ENCODE measurements around the gene ZSWIM6.

The ZSWIM6 gene

GRCh38 chr5:61504143-61504770 lies 172.2 kb downstream of the ZSWIM6 start:
- in situ Hi-C loops (cut with HindIII; ENCODE audit: low pct_ligation_motif_present, low sequenced_read_pairs): no loop called here
- no peak overlapping the region for H3K4me3 ChIP-seq (ENCODE audit: low read depth, low read length)
- DNase-seq: no peak
- no peaks in the 10 kb centered on the region for H3K36me3 ChIP-seq (replicated peaks)
- no peaks in the 10 kb centered on the region for H3K27me3 ChIP-seq (replicated peaks)
- no peak for TF ChIP-seq CTCF (IDR thresholded peaks at IDR 0.05; ENCODE audit: low read depth, low read length, missing control alignments)
- no peak overlapping the region for H3K27ac ChIP-seq

GRCh38 chr5:61505281-61505680 lies 173.2 kb downstream of the ZSWIM6 start:
- H3K27ac ChIP-seq: no peak overlapping the region
- DNase-seq: no peak
- H3K4me3 ChIP-seq (ENCODE audit: low read depth, low read length): no peak overlapping the region
- H3K27me3 ChIP-seq (replicated peaks): no peaks in the 10 kb centered on the region
- H3K36me3 ChIP-seq (replicated peaks): no peaks in the 10 kb centered on the region
- TF ChIP-seq CTCF (IDR thresholded peaks at IDR 0.05; ENCODE audit: low read depth, low read length, missing control alignments): no peak
- in situ Hi-C loops (cut with HindIII; ENCODE audit: low pct_ligation_motif_present, low sequenced_read_pairs): no loop called here

- Histone ChIP-seq H3K4me3 (ENCODE audit: low read depth, low read length) (no peak overlapping the region), H3K36me3 (replicated peaks) (no peaks in the 10 kb centered on the region), H3K27ac (no peak overlapping the region), H3K27me3 (replicated peaks) (no peaks in the 10 kb centered on the region)
- no peak for TF ChIP-seq CTCF (IDR thresholded peaks at IDR 0.05; ENCODE audit: low read depth, low read length, missing control alignments)
- in situ Hi-C loops (cut with HindIII; ENCODE audit: low pct_ligation_motif_present, low sequenced_read_pairs): no loop called here
- DNase-seq: no peak
These were observed 175.2 kb downstream of the ZSWIM6 start for GRCh38 chr5:61507232-61507631.

- TF ChIP-seq CTCF (IDR thresholded peaks at IDR 0.05; ENCODE audit: low read depth, low read length, missing control alignments): no peak
- H3K4me3 ChIP-seq (ENCODE audit: low read depth, low read length): no peak overlapping the region
- in situ Hi-C loops (cut with HindIII; ENCODE audit: low pct_ligation_motif_present, low sequenced_read_pairs): no loop called here
These were observed 184.9 kb downstream of the ZSWIM6 start for GRCh38 chr5:61516946-61517345.

GRCh38 chr5:61519728-61520277 lies 187.7 kb downstream of the ZSWIM6 start:
- in situ Hi-C loops (cut with HindIII; ENCODE audit: low pct_ligation_motif_present, low sequenced_read_pairs): no loop called here
- Histone ChIP-seq H3K36me3 (replicated peaks) (no peaks in the 10 kb centered on the region), H3K27me3 (replicated peaks) (no peaks in the 10 kb centered on the region), H3K4me3 (ENCODE audit: low read depth, low read length) (no peak overlapping the region), H3K27ac (no peak overlapping the region)
- no peak for DNase-seq
- TF ChIP-seq CTCF (IDR thresholded peaks at IDR 0.05; ENCODE audit: low read depth, low read length, missing control alignments): no peak

More at GRCh38 chr5:61516946-61517345, 184.9 kb downstream of the ZSWIM6 start:
- no peak for DNase-seq
- H3K27me3 ChIP-seq (replicated peaks): no peaks in the 10 kb centered on the region
- H3K36me3 ChIP-seq (replicated peaks): no peaks in the 10 kb centered on the region
- no peak overlapping the region for H3K27ac ChIP-seq

- no peak for DNase-seq
- no peak for TF ChIP-seq CTCF (IDR thresholded peaks at IDR 0.05; ENCODE audit: low read depth, low read length, missing control alignments)
- in situ Hi-C loops (cut with HindIII; ENCODE audit: low pct_ligation_motif_present, low sequenced_read_pairs): no loop called here
- H3K27ac ChIP-seq: no peak overlapping the region
- no peaks in the 10 kb centered on the region for H3K27me3 ChIP-seq (replicated peaks)
- H3K36me3 ChIP-seq (replicated peaks): peaks cover 2% of the 10 kb centered on the region
- no peak overlapping the region for H3K4me3 ChIP-seq (ENCODE audit: low read depth, low read length)
These were observed 191.0 kb downstream of the ZSWIM6 start for GRCh38 chr5:61523073-61523472.

Data from brain microvascular endothelial cell (primary cell).